Activated CD4-positive, alpha-beta T cell treated with anti-CD3 and anti-CD28 coated beads, Interleukin-2, amount 50 U/mL, for 24 hours (primary cell): ENCODE results near the gene TYR.
"Not testable (repeated sequence)": the region's sequence is repeated elsewhere in the genome, so short reads cannot be mapped to it uniquely, and the experiment has no call there.

Experiments
- DNase-seq, 2 donors: peaks; one replicate each; pipeline ENCODE4 v3.0.0-alpha.2; 2020; ENCODE audit warnings: low read depth in 1 of 2, low spot score in 1 of 2

Gene TYR

GRCh38 chr11:89267660-89268302, 90.1 kb downstream of the TYR start:
- DNase-seq: no peak

DNA sequence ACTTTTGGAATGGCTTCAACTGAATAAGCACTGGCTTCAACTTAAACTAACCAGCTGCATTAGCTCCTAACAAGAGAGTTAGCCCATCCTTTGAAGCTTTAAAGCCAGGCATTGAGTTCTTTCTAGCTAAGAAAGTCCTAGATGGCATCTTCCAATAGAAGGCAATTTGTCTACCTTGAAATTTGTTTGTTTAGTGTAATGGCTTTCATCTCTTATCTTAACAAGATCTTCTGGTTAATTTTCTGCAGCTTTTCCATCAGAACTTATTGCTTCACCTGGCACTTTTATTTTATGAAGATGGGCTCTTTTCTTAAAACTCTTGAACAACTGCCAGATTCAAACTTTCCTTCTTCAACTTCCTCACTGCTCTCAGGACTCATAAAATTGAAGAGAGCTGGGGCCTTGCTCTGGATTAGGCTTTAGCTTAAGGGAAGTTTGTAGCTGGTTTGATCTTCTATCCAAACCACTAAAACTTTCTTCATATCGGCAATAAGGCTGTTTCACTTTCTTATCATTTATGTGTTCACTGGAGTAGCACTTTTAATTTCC, 94.9 kb downstream of the TYR start:
- not testable (repeated sequence) for DNase-seq

DNA sequence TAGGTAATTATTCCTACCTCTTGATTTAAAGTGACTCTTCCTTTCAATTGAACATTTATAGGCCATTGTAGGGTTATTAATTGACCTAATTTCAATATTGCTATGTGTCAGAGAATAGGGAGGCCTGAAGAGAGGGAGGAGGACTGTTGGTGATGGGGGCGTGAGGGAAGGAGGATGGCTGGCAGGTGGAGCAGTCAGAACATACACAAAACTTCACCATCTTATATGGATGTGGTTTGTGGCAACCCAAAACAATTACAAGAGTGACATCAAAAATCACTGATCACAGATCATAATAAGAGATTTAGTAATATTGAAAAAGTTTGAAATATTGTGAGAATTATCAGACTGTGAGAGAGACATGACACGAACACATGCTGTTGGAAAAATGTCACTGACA, 95.5 kb downstream of the TYR start:
- DNase-seq: not testable (repeated sequence)

- DNase-seq: no peak
Observed at GRCh38 chr11:89275966-89276365, 98.3 kb downstream of the TYR start.

DNA sequence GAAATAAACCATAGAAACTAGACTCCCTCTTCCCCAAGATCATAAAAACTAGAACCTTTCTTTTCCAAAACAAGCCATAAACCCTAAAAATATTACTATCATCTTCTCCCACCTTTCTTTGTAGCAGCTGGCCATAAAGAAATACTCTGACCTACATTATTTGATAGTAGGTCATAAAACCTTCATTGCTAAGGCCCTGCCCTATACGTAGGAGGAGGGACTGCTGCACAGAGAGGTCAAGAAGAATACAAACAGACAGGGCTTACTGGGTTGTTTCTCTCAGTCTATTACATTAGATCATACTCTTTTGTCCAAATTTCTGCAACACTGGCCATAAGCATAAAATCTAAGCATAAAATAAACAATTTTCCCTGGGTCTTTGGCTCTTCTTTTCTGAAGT, 101.5 kb downstream of the TYR start:
- no peak for DNase-seq

DNA sequence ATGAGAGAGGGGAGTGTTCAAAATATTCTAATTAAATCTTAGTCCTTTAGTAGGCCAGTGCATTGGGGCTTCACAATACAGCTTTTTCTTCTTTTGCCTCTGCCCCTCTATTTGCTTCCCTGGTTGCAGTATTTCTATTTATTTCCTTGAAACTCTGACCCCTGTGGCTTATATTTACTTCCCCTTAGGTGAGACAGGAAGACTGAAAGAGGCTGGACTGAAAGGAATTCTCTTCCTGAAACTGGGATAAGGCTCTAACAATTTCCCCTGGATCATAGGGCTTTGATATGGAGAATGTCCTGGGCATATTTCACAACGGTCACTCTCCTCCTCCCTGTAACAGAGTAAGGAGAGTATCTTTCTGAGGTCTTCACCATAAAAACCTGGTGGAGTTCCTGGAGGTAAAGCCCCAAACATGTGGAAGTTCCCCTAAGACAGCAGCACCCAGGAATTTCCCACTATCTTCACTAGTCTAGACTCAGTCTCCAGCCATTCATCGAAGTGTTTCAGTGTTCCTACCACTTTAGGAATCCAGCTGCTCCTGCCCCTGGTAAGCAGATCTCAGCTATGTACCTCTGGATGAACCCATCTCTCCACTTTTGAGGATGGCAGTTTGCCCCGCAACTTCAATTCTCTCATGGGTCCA, 103.5 kb downstream of the TYR start:
- not testable (repeated sequence) for DNase-seq

GRCh38 chr11:89286601-89287000, 108.9 kb downstream of the TYR start:
- not testable (repeated sequence) for DNase-seq

- not testable (repeated sequence) for DNase-seq
Observed at GRCh38 chr11:89288004-89288403, 110.3 kb downstream of the TYR start.

GRCh38 chr11:89293965-89294679, 116.4 kb downstream of the TYR start:
- DNase-seq: no peak

GRCh38 chr11:89295023-89295422, 117.3 kb downstream of the TYR start:
- not testable (repeated sequence) for DNase-seq

GRCh38 chr11:89303029-89303428, 125.4 kb downstream of the TYR start:
- not testable (repeated sequence) for DNase-seq

DNA sequence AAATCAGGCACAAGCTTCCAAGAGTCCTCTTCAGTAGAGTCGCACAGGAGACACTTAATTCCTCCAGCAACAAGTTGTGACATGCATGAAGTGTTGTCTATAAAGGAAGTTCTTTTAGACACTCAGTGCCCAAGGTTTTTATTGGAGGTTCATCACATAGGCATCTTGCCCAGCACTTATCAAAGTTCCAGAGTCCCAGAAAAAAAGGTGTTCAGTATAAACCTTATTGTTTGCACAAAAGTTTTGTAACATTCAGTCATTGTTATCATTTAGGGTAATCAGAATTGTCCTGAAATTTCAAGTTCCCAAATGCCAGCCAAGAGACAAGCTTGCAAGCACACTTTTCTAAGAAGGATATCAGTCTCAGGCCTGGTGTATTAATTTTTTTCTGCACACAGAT, 130.6 kb downstream of the TYR start:
- not testable (repeated sequence) for DNase-seq

DNA sequence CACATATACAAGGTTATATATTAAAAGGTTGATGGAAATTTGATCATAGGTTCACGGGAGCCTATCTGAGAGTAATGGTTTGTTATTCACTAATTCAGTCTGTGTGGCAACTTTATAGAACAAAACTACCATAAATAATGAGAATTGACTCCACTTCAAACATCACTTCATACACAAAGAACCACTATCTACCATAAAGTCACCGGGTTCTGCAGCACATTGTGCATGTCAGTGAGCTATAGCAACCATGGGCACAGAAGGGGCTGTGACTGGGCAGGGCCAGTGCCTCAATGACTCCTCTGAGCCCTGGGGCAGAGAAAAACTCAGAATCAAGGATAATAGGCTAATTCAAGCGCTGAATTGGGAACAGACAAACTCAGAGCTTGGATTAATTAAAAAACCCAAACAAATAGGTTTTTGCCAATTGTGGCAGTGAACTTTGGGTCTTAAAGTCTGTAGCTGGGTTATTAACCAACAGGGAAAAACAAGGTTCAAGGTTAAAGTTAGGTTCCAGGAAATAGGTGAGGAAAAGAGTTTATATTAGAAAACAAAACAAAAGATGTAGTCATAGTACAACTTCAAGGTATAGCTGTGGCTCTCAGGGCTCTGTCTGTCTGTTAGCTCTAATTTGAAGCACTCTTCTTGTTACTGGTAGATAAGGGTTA, 131.8 kb downstream of the TYR start:
- DNase-seq: not testable (repeated sequence)

GRCh38 chr11:89310607-89311006, 132.9 kb downstream of the TYR start:
- not testable (repeated sequence) for DNase-seq

DNA sequence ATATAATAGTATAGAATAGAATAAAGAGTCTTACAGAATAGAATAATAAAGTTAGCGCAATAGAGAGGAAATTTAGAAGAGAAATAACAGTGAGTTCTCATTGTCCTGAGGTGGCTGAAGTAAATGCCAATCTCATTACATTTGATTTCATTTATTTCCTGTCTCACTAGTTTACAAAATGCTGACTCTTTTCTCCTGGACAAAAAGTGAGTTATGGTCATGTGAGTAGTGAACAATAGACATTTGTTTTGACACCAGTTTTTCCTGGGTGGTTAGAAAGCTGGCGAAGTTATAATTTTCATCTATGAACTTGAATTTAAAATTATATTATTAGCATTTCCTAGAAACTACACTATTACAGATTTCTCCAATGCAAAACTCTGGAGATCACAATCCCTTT, 143.7 kb downstream of the TYR start:
- DNase-seq: no peak

GRCh38 chr11:89327885-89328284, 150.2 kb downstream of the TYR start:
- DNase-seq: no peak

- DNase-seq: not testable (repeated sequence)
Observed at GRCh38 chr11:89331940-89332339, 154.3 kb downstream of the TYR start.

GRCh38 chr11:89333704-89334103, 156.0 kb downstream of the TYR start:
- not testable (repeated sequence) for DNase-seq

GRCh38 chr11:89337100-89337650, 159.5 kb downstream of the TYR start:
- DNase-seq: not testable (repeated sequence)

DNA sequence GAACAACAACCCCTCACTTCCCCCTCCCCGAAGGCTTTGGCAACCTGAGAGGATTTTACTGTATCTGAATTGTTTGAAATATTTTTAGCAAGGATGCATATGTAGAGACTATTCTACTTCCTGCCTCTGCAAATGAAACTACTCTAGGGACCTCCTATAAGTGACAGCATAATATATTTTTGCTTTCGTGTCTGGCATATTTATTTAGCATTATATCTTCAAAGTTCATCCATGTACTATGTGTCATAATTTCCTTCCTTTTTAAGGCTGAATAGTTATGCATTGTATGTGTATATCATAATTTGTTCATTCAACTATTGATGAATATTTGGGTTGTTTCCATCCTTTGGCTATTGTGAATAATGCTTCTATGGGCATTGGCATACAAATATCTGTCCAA, 160.4 kb downstream of the TYR start:
- DNase-seq: not testable (repeated sequence)

- DNase-seq: not testable (repeated sequence)
Observed at GRCh38 chr11:89340450-89340849, 162.8 kb downstream of the TYR start.
